Measurements from ENCODE around the gene RABL2B. TPM values are rescaled to one million over a fixed set of nuclear protein-coding genes. Genes with fewer than 3 reads are reported as not detected.

Gene RABL2B
- total RNA-seq, 1 experiment from 2014 or later = 27.7 TPM

- BruUV-seq (replicated peaks) = no TSS peak
- Histone ChIP-seq H3K9me3 (ENCODE audit: control insufficient read depth, insufficient read depth, low read depth, low read length) (no peaks in the 10 kb centered on the region), H3K27ac (ENCODE audit: low read length) (no peak overlapping the region), H3K36me3 (ENCODE audit: control insufficient read depth, insufficient read depth, low read length) (no peaks in the 10 kb centered on the region), H3K27me3 (ENCODE audit: control insufficient read depth, insufficient read depth, low read length) (no peaks in the 10 kb centered on the region), H3K4me1 (ENCODE audit: control insufficient read depth, insufficient read depth, low read length) (no peaks in the 10 kb centered on the region), H3K4me3 (ENCODE audit: low read depth in 2 of 2, low read length in 2 of 2) (no peak overlapping the region)
- ChIA-PET POLR2A (no interaction called here), CTCF (no interaction called here)
- no peak for ATAC-seq
- TF ChIP-seq, protein P1, sequence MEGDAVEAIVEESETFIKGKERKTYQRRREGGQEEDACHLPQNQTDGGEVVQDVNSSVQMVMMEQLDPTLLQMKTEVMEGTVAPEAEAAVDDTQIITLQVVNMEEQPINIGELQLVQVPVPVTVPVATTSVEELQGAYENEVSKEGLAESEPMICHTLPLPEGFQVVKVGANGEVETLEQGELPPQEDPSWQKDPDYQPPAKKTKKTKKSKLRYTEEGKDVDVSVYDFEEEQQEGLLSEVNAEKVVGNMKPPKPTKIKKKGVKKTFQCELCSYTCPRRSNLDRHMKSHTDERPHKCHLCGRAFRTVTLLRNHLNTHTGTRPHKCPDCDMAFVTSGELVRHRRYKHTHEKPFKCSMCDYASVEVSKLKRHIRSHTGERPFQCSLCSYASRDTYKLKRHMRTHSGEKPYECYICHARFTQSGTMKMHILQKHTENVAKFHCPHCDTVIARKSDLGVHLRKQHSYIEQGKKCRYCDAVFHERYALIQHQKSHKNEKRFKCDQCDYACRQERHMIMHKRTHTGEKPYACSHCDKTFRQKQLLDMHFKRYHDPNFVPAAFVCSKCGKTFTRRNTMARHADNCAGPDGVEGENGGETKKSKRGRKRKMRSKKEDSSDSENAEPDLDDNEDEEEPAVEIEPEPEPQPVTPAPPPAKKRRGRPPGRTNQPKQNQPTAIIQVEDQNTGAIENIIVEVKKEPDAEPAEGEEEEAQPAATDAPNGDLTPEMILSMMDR (IDR thresholded peaks at IDR 0.05) = no peak
- TF ChIP-seq POLR2AphosphoS5 (IDR thresholded peaks at IDR 0.05; ENCODE audit: low read depth, low read length) (no peak), TCF7L2 (IDR thresholded peaks at IDR 0.05; ENCODE audit: low read depth, low read length) (no peak), SIN3A (IDR thresholded peaks at IDR 0.05; ENCODE audit: borderline replicate concordance, insufficient read depth, low read depth, low read length) (no peak)
- TF ChIP-seq, protein P2, sequence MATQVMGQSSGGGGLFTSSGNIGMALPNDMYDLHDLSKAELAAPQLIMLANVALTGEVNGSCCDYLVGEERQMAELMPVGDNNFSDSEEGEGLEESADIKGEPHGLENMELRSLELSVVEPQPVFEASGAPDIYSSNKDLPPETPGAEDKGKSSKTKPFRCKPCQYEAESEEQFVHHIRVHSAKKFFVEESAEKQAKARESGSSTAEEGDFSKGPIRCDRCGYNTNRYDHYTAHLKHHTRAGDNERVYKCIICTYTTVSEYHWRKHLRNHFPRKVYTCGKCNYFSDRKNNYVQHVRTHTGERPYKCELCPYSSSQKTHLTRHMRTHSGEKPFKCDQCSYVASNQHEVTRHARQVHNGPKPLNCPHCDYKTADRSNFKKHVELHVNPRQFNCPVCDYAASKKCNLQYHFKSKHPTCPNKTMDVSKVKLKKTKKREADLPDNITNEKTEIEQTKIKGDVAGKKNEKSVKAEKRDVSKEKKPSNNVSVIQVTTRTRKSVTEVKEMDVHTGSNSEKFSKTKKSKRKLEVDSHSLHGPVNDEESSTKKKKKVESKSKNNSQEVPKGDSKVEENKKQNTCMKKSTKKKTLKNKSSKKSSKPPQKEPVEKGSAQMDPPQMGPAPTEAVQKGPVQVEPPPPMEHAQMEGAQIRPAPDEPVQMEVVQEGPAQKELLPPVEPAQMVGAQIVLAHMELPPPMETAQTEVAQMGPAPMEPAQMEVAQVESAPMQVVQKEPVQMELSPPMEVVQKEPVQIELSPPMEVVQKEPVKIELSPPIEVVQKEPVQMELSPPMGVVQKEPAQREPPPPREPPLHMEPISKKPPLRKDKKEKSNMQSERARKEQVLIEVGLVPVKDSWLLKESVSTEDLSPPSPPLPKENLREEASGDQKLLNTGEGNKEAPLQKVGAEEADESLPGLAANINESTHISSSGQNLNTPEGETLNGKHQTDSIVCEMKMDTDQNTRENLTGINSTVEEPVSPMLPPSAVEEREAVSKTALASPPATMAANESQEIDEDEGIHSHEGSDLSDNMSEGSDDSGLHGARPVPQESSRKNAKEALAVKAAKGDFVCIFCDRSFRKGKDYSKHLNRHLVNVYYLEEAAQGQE (IDR thresholded peaks at IDR 0.05; ENCODE audit: insufficient read depth in 1 of 2, low read depth in 2 of 2, low read length in 1 of 2) = no peak
- DNase-seq (ENCODE audit: low read depth, low spot score) = no peak
- intact Hi-C loops (cut with micrococcal nuclease; ENCODE audit: unreplicated experiment) (no loop called here), in situ Hi-C loops (cut with HindIII; ENCODE audit: low pct_unique_long_range_greater_than_20kb, low sequenced_read_pairs) (no loop called here)
Observed at GRCh38 chr22:50730941-50731661, 52.3 kb downstream of the RABL2B start.

- H3K4me3 ChIP-seq (ENCODE audit: low read depth in 2 of 2, low read length in 2 of 2) = no peak overlapping the region
- TF ChIP-seq, protein P1 (IDR thresholded peaks at IDR 0.05) = no peak
- TF ChIP-seq, protein P2 (IDR thresholded peaks at IDR 0.05; ENCODE audit: insufficient read depth in 1 of 2, low read depth in 2 of 2, low read length in 1 of 2) = no peak
- no peak for TF ChIP-seq POLR2AphosphoS5 (IDR thresholded peaks at IDR 0.05; ENCODE audit: low read depth, low read length)
- TF ChIP-seq TCF7L2 (IDR thresholded peaks at IDR 0.05; ENCODE audit: low read depth, low read length) = no peak
- TF ChIP-seq SIN3A (IDR thresholded peaks at IDR 0.05; ENCODE audit: borderline replicate concordance, insufficient read depth, low read depth, low read length) = no peak
- POLR2A ChIA-PET = no interaction called here
- no peaks in the 10 kb centered on the region for H3K36me3 ChIP-seq (ENCODE audit: control insufficient read depth, insufficient read depth, low read length)
- DNase-seq (ENCODE audit: low read depth, low spot score) (no peak), ATAC-seq (no peak)
- no TSS peak for BruUV-seq (replicated peaks)
- no peaks in the 10 kb centered on the region for H3K27me3 ChIP-seq (ENCODE audit: control insufficient read depth, insufficient read depth, low read length)
- in situ Hi-C loops (cut with HindIII; ENCODE audit: low pct_unique_long_range_greater_than_20kb, low sequenced_read_pairs) (no loop called here), intact Hi-C loops (cut with micrococcal nuclease; ENCODE audit: unreplicated experiment) (no loop called here)
- H3K27ac ChIP-seq (ENCODE audit: low read length) = no peak overlapping the region
- no peaks in the 10 kb centered on the region for H3K9me3 ChIP-seq (ENCODE audit: control insufficient read depth, insufficient read depth, low read depth, low read length)
- CTCF ChIA-PET = no interaction called here
- no peaks in the 10 kb centered on the region for H3K4me1 ChIP-seq (ENCODE audit: control insufficient read depth, insufficient read depth, low read length)
Observed at GRCh38 chr22:50730013-50730891, 53.2 kb downstream of the RABL2B start.
